GM19395 (cell line): Measurements from ENCODE around the gene C14orf180.

ENCODE experiments used
- ATAC-seq: cut with Tn5 transposase; IDR thresholded peaks from one replicate; pipeline ENCODE4 v1.9.1; 2021; ENCODE audit warnings: mild to moderate bottlenecking, moderate library complexity; ENCODE audit not compliant: unreplicated experiment

C14orf180 gene

GRCh38 chr14:104560586-104560945 is 19.0 kb upstream of the C14orf180 start:
- ATAC-seq = no peak

DNA sequence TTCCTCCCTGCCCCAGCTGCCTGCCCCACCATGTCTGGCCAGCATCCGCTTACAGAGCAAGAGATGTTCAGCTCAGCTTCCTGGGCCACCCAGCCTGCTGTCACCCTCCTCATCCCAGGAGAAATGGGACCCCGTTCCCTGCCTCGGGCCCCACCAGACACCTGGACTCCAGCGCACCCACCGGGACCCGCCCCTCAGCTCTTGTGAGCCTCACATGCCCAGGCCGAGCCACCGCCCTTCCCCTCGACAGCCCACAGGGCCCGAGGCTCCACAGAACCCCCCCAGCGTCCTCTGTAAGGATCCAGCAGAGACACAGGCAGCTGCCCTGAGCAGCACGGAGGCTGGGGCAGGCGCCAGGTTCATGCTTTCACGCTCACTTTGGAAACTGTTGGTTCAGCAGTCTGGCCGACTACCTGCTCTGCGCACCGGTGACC is 18.4 kb upstream of the C14orf180 start:
- ATAC-seq = no peak

- ATAC-seq = no peak
Observed at GRCh38 chr14:104561632-104562495, 17.7 kb upstream of the C14orf180 start.

DNA sequence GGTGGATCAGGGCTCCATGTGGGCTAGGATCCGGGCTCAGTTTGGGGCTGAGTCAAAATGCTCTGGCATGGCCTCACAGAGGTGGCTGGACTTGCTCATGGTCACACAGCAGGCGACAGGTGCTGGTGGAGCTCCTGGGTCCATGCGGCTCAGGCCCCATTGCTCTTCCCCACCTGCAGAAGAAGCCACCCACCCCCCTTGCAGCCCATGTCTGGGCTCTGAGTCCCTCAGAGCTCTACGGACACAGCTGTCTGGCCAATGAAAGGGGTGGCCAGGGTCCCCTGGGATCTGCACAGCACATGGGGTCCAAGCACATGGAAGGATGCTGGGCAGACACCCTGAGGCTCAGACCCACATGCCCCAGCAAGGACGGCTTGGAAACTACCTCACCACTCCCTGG is 17.0 kb upstream of the C14orf180 start:
- no peak for ATAC-seq

GRCh38 chr14:104563191-104563741 is 16.3 kb upstream of the C14orf180 start:
- no peak for ATAC-seq

DNA sequence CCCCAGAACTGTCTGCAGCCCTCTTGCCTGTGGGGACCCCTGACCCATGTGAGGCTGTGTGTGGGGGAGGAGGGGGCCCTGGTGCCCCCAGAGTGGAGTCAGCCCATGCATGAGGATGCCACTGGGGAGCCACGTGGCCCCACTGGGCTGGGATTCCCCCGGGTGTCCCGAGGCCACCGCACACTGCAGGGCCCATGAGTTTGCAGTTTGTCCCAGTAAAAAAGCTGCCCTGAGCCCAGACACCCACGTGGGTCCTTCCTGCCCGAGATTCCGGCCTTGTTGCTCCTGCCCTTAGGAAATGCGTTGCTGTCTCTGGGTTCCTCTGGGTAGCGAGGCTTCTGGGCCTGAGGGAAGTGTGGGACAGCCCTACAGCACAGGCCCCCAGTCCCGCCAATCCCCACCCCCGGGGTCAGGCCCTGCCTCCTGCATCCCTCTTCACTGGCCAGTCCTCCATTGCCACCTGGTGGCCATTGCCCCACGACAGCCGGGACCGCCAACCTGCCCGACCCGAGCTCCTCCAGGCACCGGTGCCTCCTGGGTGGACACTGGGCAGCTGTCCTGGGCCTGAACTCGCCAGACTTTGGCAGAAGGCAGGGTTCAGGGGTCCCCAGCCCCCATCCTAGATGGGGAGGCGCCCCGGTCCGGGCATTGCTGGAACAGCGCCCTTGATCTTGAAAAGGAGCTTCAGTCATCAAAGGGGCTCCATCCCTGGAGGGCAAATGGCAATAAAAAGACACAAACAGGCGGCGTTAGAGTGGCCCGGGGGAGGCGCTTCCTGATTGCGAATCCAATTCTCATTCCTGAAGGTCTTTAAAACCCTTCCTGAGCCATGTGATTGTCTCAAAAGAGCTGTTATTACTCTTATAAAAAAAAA is 15.6 kb upstream of the C14orf180 start:
- ATAC-seq = no peak

DNA sequence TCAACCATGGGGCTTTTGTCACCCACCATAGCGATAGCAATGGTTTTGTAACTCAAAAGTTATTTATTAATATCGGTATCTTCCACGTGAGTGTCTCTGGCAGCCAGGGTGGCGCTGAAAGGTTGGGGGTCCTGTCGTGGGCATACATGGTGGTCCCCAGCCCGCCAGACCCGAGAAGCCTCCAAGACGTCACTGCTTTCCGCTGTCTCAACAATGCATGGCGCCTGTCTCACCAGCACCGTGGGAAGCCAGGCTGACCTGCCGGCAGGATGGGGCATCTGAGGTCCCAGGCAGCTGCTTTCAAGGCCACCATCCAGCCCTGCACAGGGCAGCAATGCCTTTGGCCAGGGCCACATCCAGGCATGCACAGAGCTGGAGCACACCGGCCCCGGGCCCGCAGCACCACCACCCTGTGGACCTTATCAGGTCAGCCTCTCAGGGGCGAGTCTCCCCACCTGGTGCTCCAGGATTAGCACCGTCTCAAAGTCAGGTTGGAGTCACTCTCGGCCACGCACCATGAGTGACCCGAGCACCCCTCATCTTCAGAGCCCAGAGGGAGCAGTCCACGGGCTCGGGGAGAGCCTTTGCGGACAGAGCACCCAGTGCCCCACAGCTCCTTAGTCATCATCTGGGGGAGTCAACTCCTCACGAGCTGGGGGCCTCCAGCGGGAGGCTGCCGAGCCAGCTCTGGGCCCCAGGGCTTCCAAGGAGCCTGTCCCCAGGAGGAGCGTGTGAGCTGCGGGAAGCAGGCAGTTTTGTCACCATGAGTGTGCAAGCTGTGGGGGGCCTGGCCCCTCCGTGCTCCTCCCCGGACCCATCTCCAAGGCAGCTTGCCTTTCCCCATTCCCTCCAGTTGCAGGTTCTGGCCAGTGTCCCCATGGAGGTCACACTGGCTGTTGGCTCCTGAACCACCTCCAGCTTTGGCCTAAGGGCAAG is 14.6 kb upstream of the C14orf180 start:
- no peak for ATAC-seq

GRCh38 chr14:104567141-104567956 is 12.2 kb upstream of the C14orf180 start:
- ATAC-seq = no peak

DNA sequence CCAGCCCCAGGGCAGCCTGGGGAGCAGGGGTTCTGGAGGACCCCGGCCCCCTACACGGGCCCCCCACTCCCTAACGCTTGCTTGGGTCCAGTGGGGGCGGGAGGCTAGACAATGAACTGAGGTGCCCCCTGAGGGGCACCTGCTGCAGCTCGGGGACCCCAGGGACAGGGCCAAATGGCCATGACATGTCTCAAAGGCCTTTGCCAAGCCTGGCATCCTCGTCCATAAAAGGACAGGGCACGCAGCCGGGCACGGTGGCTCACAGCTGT is 11.7 kb upstream of the C14orf180 start:
- no peak for ATAC-seq

DNA sequence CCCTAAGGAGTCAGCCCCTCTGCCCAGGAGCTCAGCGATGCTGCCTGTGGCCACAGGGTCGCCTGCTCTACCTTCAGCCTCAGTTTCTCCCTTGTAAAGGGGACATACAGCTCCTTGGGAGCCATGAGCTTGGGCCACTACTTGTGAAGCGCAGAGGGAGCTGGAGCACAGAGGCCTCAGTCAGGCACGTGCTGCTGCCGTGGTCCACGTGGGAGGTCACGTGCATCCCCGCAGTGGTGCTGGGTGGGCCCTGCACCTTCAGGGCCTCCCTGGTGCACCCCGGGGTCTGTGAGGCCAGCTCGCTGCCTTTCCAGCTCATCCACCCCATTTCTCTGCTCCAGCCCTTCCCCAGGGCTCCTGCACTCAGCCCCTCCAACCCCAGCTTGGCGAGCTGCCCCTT is 10.9 kb upstream of the C14orf180 start:
- no peak for ATAC-seq

GRCh38 chr14:104569435-104569834 is 10.1 kb upstream of the C14orf180 start:
- no peak for ATAC-seq

DNA sequence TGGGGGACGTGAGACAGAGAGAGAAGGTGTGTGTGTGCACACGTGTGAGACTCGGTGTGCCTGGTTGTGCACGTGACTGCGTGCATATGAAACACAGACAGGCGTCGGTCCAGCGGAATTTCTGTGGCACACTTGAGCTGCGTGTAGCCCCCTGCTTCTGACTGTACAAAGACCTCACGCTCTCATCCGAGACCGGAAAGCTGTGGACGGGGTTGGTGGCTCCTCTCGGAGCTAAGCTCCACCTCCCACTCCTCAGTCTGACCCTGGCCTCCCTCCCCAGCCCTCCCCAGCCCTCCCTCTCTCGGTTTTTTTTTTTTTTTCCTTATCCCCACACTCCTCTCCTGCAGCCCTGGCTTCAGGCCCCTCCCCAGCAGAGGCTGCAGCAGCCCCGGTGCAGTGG is 8.3 kb upstream of the C14orf180 start:
- no peak for ATAC-seq

DNA sequence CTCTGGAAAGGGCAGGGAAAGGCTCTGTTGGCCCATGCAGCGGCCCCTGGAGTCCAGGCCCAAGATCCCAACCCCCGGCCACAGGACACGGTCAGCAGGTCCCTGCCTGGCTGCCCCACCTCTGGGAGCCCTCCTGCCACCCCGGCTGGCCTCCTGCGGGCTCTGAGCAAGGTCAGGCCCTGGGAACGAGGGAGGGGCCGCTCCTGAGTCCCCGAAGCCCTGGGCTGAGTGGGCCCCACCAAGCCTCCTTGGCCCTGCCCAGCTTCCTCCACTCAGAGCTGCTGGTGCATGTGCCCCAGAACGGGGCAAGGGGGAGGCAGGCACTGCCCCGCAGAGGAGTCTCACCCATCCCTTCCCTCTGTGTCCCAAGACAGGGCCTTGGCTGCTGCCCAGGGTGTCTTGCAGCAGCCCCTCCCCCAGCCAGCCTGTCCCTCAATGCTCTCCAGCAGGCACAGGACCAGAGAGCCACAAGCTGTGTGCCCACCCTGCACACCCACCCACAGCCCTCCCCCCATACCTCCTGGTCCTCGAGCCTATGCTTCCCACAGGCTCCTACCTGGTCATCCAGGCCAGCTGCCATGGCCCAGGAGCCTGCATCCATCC is 7.4 kb upstream of the C14orf180 start:
- ATAC-seq = no peak

GRCh38 chr14:104572668-104573067 is 6.9 kb upstream of the C14orf180 start:
- ATAC-seq = no peak

GRCh38 chr14:104573930-104574329 is 5.6 kb upstream of the C14orf180 start:
- no peak for ATAC-seq

- ATAC-seq = no peak
Observed at GRCh38 chr14:104574536-104574935, 5.0 kb upstream of the C14orf180 start.

- ATAC-seq = no peak
Observed at GRCh38 chr14:104574978-104575583, 4.5 kb upstream of the C14orf180 start.

DNA sequence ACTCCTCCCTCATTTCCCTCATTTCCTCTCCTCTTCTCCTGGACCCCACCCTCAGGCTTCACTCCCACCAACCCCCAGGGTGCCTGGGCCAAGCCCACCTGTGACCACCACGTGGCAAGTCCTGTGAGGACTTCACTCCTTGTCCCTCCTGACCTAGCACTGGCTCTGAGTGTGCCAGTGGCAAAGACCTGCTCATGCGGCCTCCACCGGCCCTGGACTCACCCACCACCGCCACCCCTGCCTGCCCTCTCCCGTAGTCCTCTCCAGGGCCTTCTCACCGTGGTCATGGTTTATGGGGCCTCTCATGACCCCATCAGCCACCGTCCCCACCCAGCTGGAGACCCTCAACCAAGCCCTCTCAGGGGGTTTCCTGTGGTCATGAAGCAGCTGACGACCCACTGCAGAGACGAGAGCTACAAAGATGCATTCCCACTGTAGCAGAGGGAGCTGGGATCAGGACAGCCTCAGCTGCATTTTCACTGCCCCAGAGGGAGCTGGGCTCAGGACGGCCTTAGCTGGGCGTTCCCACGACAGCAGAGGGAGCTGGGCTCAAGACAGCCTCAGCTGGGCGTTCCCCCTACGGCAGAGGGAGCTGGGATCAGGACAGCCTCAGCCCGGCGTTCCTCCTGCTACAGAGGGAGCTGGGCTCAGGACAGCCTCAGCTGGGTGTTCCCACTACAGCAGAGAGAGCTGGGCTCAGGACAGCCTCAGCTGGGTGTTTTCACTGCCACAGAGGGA is 3.2 kb upstream of the C14orf180 start:
- no peak for ATAC-seq

- ATAC-seq = no peak
Observed at GRCh38 chr14:104576970-104577332, 2.6 kb upstream of the C14orf180 start.
